GM19025 (cell line): Measurements from ENCODE around the gene SCAPER.
"Not testable (repeated sequence)": the region's sequence is repeated elsewhere in the genome, so short reads cannot be mapped to it uniquely, and the experiment has no call there.

Experiments
- ATAC-seq: cut with Tn5 transposase; IDR thresholded peaks from one replicate; pipeline ENCODE4 v1.9.1; 2021; ENCODE audit warnings: mild to moderate bottlenecking, low read depth, moderate library complexity; ENCODE audit not compliant: unreplicated experiment

SCAPER gene

GRCh38 chr15:76439542-76439941, 465.6 kb downstream of the SCAPER start:
- ATAC-seq: no peak

DNA sequence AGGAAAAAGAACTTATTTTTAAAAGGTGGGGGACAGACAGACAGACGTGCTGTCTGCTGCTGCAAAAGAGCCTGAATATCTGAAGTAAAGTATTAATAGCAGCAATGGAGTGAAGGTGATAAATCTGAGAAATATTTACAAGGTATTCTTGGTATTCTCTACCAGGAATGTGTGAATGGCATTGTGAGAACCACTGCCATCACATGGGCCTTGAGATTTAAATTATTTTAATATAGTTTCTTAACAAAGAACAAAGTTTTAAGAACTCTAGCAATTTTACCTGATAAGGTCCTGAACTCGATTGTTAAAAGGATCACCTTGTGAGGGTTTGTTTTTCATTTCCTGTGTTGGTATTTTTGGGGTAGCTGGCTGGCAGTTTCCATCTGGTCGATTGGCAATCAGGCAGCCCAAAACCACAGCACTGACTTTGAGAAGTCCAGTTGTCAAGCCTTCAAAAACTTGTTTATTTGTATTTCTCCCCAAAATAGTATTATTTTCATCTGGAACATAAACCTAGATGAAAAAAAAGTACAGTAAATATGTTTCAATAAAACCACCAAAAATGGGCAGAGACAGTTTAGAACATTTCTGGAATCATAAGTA, 471.2 kb downstream of the SCAPER start:
- no peak for ATAC-seq

GRCh38 chr15:76433036-76433435, 472.1 kb downstream of the SCAPER start:
- ATAC-seq: not testable (repeated sequence)

DNA sequence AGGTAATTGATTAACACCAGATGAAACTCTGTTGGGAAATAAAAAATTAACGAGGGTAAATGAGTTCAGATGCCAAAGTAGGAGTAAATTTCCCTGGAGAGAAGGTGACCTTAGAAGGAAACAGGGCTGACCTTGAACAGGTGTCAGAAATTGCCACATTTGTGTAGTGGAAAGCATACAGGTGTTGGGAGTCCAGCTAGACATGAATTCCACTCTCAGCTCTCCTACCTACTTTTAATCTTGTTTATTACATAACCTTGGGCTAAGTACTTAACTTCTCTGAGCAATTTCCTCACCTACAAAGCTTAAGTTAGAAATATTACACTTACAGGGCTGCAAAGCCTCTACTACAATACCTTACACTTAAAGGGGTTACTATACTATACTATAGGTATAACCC, 472.5 kb downstream of the SCAPER start:
- no peak for ATAC-seq

- ATAC-seq: no peak
Measured at GRCh38 chr15:76431971-76432370, 473.2 kb downstream of the SCAPER start.

- not testable (repeated sequence) for ATAC-seq
Measured at GRCh38 chr15:76430711-76431110, 474.4 kb downstream of the SCAPER start.

DNA sequence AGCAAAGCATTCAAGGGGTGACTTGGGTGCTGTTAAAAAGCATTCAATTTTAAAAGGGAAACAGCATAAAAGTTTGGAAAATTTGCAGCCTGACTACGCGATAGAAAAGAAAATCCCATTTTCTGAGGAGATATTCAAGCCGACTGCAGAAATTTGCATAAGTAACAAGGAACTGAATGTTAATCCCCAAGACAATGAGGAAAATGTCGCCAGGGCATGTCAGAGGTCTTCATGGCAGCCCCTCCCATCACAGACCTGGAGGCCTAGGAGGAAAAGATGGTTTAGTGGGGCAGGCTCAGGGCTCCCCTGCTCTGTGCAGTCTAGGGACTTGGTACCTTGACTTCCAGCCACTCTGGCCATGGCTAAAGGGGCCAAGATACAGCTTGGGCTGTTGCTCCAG, 475.5 kb downstream of the SCAPER start:
- no peak for ATAC-seq

GRCh38 chr15:76426941-76427340, 478.2 kb downstream of the SCAPER start:
- no peak for ATAC-seq

GRCh38 chr15:76418352-76419140, 486.6 kb downstream of the SCAPER start:
- ATAC-seq: no peak

- ATAC-seq: no peak
Measured at GRCh38 chr15:76401285-76401684, 503.9 kb downstream of the SCAPER start.

GRCh38 chr15:76398317-76399104, 506.6 kb downstream of the SCAPER start:
- ATAC-seq: no peak

DNA sequence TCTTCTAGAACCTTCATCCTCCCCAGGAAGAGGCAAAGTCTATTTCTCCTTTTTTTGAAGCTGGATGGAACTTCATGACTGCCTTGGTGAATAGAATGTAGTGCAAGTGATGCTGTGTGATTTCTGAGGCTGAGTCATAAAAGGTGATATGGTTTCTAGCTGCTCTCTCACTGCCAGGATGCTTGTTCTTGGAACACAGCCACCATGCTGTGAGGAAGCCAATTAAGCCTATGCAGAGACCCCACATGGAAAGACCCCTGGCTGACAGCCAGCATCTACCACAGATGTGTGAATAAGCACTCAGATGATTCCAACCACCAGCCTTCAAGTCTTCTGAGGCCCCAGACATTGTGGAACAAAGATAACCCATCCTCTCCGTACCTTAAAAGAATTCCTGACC, 511.5 kb downstream of the SCAPER start:
- no peak for ATAC-seq

DNA sequence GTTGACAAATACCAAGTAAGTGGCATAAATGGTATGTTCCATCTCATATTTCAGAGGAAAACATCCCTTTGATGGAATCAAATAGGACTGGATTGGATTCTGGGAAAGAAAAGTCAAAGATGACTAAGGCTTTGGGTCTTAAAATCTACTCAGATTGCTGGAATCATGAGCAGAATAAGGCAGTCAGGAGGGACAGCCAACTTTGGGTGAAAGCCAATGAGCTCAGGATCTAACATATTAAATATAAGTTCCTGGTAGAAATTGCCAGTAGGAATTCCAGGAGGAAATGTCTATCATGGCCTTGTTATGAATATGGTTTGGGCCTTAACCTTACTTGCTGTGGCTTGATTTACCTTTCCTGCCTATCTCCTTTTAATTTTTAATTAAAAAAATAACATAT, 513.3 kb downstream of the SCAPER start:
- no peak for ATAC-seq

DNA sequence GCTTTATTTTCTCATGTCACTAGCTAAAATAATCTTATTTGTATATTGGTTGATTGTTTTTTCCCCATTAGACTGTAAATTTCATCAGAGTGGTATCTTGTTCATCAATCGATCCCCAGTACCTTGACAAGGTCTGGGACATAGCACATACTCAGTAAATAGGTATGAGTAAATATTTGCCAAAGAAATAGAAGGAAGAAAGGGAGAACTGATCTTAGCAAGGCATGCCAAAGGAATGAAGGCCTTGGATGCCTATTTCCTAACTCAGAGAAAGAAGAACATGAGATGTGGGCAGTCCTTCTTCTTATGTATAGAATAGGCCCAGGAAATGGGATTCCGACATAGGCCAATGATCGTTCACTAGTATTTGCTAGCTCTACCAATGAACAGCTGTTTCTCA, 513.8 kb downstream of the SCAPER start:
- no peak for ATAC-seq

- ATAC-seq: no peak
Measured at GRCh38 chr15:76390571-76390970, 514.6 kb downstream of the SCAPER start.

DNA sequence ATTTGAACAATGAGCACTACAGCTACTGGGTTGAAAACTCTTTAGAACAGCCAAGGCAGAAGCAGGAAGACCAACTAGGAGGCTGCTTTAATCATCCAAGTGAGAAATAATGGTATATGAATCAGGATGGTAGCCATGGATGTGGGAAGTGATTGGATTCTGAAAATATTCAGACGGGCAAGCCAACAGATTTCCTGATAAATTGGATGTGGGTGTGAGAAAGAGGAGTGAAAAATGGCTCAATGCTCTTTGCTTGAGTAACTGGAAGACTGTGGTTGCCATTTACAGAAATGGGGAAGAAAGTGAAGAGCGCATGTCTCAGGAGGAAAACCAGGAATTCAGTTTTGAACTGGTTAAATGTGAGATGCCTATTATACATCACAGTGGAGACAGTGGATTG, 518.2 kb downstream of the SCAPER start:
- no peak for ATAC-seq

DNA sequence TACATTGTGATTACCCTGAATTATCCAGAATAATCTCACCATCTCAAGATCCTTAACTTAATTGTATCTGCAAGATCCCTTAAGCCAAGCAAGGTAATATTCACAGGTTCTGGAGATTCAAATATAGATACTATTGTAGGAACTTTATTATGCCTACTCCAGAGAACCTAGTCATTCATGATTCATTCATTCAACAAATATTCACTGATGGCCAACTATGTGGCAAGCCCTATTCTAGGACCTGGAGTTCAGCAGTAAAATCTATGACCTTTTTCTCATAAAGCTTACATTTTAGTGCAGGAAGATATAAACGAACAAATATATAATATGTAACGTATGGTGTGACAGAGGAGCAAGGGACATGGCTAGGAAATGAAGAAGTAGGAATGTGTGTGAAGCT, 519.0 kb downstream of the SCAPER start:
- ATAC-seq: no peak

GRCh38 chr15:76384409-76384808, 520.7 kb downstream of the SCAPER start:
- no peak for ATAC-seq

DNA sequence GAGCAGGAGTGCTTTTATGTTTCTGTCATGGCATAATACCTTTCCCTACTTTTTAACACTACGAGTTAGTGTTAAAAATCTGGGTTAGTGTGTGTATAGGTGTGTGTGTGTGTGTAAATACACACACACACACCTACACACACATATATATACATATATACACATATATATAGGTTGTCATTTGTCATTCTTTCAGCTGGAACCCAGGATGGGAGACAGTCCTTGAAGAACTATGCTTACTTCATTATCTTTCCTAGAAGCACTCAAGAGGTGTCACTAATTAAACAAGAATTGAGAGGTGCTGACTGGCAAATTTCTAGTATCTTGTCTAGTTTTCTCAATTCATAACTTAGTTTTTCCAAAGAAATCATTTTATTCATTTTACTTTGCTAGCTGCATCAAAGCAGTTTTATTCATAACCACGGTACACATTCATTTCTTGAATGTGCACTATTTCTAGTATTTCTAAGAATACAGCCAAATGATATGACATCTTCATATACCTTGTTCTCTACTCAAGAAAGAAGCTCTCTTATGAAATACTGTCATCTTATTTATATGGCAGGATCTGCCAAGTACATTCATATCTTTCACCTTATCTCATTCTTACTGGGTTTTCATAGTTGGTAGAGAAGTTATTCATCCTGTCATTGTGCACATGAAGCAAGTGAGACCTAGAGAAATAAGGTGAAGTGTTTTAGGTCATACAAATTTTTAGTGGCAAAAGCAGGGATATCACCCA, 522.0 kb downstream of the SCAPER start:
- no peak for ATAC-seq

- no peak for ATAC-seq
Measured at GRCh38 chr15:76381366-76381765, 523.8 kb downstream of the SCAPER start.

DNA sequence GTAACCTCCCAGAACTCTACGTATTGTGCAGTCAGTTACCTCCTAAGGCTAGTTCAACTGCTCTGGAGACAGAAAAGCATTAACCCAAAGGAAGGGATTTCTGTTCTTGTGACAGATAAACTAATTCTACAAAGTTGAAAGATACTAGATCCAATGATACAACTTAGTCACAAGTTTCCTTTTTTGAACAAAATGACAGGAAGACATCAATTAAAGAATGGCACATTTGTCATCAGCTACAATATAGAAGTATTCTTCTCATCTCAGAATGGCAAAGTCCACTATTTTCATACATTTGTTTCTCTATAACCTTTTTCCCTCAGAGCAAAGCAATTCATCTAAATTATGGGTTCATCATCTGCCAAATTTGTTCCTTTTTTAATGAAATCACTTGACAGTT, 524.9 kb downstream of the SCAPER start:
- ATAC-seq: no peak
